CD14-positive monocyte (primary cell): Measurements from ENCODE around the gene APOO. TPM values are rescaled to one million over a fixed set of nuclear protein-coding genes. Genes with fewer than 3 reads are reported as not detected.

Experiments used
- DNase-seq, 3 donors: peaks; one replicate each; pipeline ENCODE4 v3.0.0-alpha.2; 2011 to 2022
- H2AFZ ChIP-seq: 2 replicates; pipeline ENCODE4 v1.6.0; 2012; ENCODE audit warnings: mild to moderate bottlenecking, low read depth, low read length, inconsistent platforms; ENCODE audit not compliant: insufficient read depth, poor library complexity, severe bottlenecking
- H3K27ac ChIP-seq, 2 donors: 1 replicate in 1 of 2; 2 replicates in 1 of 2; pipeline ENCODE4 v1.5.1; 2012 to 2013; ENCODE audit warnings: low read length in 2 of 2, control low read depth in 1 of 2, inconsistent platforms in 1 of 2, low read depth in 1 of 2, mild to moderate bottlenecking in 1 of 2
- H3K27me3 ChIP-seq, 2 donors: one replicate each; pipeline versions ENCODE4 v1.6.0 to v1.6.1; 2011 to 2013; ENCODE audit warnings: low read length in 2 of 2; ENCODE audit not compliant: control insufficient read depth in 2 of 2, insufficient read depth in 2 of 2
- H3K36me3 ChIP-seq, 2 donors: replicated peaks in 1 of 2; 1 replicate in 1 of 2; 2 replicates in 1 of 2; pipeline versions ENCODE4 v1.5.1 to v1.6.1; 2012 to 2013; ENCODE audit warnings: low read length in 2 of 2, control low read depth in 1 of 2, inconsistent platforms in 1 of 2, mild to moderate bottlenecking in 1 of 2; ENCODE audit not compliant: insufficient read depth in 2 of 2, control insufficient read depth in 1 of 2
- H3K4me1 ChIP-seq, 2 donors: 1 replicate in 1 of 2; 2 replicates in 1 of 2; pipeline versions ENCODE4 v1.5.1 to v1.6.1; 2012 to 2013; ENCODE audit warnings: low read length in 2 of 2, control low read depth in 1 of 2, inconsistent platforms in 1 of 2, mild to moderate bottlenecking in 1 of 2, moderate library complexity in 1 of 2; ENCODE audit not compliant: insufficient read depth in 2 of 2, control insufficient read depth in 1 of 2
- H3K4me2 ChIP-seq: replicated peaks from 2 replicates; pipeline ENCODE3; 2012; ENCODE audit warnings: low read length, moderate library complexity, mild to moderate bottlenecking; ENCODE audit not compliant: poor library complexity, severe bottlenecking; ENCODE audit errors: extremely low read depth
- H3K4me3 ChIP-seq, 3 experiments: fragments of 200-600 bp in 1 of 3; sonication (generic) in 1 of 3; replicated peaks in 1 of 3; 1 replicate in 2 of 3; 2 replicates in 1 of 3; pipeline ENCODE4 v1.5.1; 2011 to 2013; ENCODE audit warnings: low read length in 3 of 3, mild to moderate bottlenecking in 3 of 3, control low read depth in 2 of 3, low read depth in 2 of 3, inconsistent platforms in 1 of 3, moderate library complexity in 1 of 3
- H3K79me2 ChIP-seq: 2 replicates; pipeline ENCODE4 v1.6.0; 2012; ENCODE audit warnings: mild to moderate bottlenecking, control low read depth, inconsistent platforms, low read length, moderate library complexity; ENCODE audit not compliant: insufficient read depth
- H3K9ac ChIP-seq: 2 replicates; pipeline ENCODE4 v1.6.0; 2017; ENCODE audit warnings: low read length, mild to moderate bottlenecking; ENCODE audit not compliant: insufficient read depth, poor library complexity, severe bottlenecking
- H3K9me3 ChIP-seq, 2 donors: replicated peaks in 1 of 2; 1 replicate in 1 of 2; 2 replicates in 1 of 2; pipeline versions ENCODE4 v1.5.1 to v1.6.1; 2012 to 2013; ENCODE audit warnings: low read length in 2 of 2, control low read depth in 1 of 2; ENCODE audit not compliant: control insufficient read depth in 1 of 2, insufficient read depth in 1 of 2
- H4K20me1 ChIP-seq: 2 replicates; pipeline ENCODE4 v1.6.0; 2012; ENCODE audit warnings: mild to moderate bottlenecking, low read length, control low read depth, moderate library complexity; ENCODE audit not compliant: insufficient read depth
- H3K27ac Mint-ChIP-seq, 7 donors: one replicate each; pipeline ENCODE4 v1.8.0; 2020; ENCODE audit warnings: mild to moderate bottlenecking in 7 of 7, mixed read lengths in 7 of 7, moderate library complexity in 6 of 7, inconsistent platforms in 2 of 7
- H3K27me3 Mint-ChIP-seq, 3 donors: one replicate each; pipeline ENCODE4 v1.8.0; 2021 to 2022; ENCODE audit warnings: low read depth in 3 of 3, mild to moderate bottlenecking in 3 of 3, mixed read lengths in 3 of 3, moderate library complexity in 3 of 3, inconsistent platforms in 1 of 3
- H3K36me3 Mint-ChIP-seq, 2 donors: one replicate each; pipeline ENCODE4 v1.8.0; 2020; ENCODE audit warnings: mixed read lengths in 2 of 2, inconsistent platforms in 1 of 2, mild to moderate bottlenecking in 1 of 2
- H3K4me1 Mint-ChIP-seq: one replicate; pipeline ENCODE4 v1.8.0; 2020; ENCODE audit warnings: mild to moderate bottlenecking, mixed read lengths
- H3K4me3 Mint-ChIP-seq, 2 donors: one replicate each; pipeline ENCODE4 v1.8.0; 2020; ENCODE audit warnings: mild to moderate bottlenecking in 2 of 2, mixed read lengths in 2 of 2, moderate library complexity in 1 of 2
- H3K9me3 Mint-ChIP-seq, 7 donors: one replicate each; pipeline ENCODE4 v1.8.0; 2020 to 2022; ENCODE audit warnings: mixed read lengths in 7 of 7, mild to moderate bottlenecking in 6 of 7, moderate library complexity in 6 of 7, inconsistent platforms in 2 of 7
- CTCF ChIP-seq: fragments of 200-600 bp; IDR thresholded peaks from one replicate; pipeline ENCODE4 v1.8.0; 2022; ENCODE audit warnings: antibody characterized with exemption, mild to moderate bottlenecking
- WGBS: methylation state at CpG from one replicate; pipeline ENCODE4 v1.1.5; 2013; ENCODE audit warnings: missing lambda C conversion rate; ENCODE audit not compliant: insufficient coverage; 5-methylcytosine and 5-hydroxymethylcytosine counted together
- intact Hi-C, 2 donors: fragments of 100-400 bp; cut with micrococcal nuclease; formaldehyde crosslinking; loops; one replicate each; pipeline versions ENCODE4 v1.15.0 to v1.15.1; 2023
- polyA plus RNA-seq, 3 donors: library from polyadenylated mRNA; depleted of rRNA in 1 of 3; unstranded in 2 of 3; stranded (reverse) in 1 of 3; fragments of 300-500 nt in 2 of 3; fragments of >200 nt in 1 of 3; fragmentation: Illumina TruSeq in 2 of 3; gene quantifications; 1 replicate in 2 of 3; 2 replicates in 1 of 3; pipeline ENCODE4 v1.2.3, GENCODE V29; 2012 to 2021

The APOO gene
- polyA plus RNA-seq, 3 donors, result 3.3 to 8.3 (median 4.6) TPM

GRCh38 chrX:23820235-23820782 is 87.4 kb downstream of the APOO start:
- no peak overlapping the region for H3K27ac ChIP-seq
- H2AFZ ChIP-seq, result no peak overlapping the region
- H3K4me2 ChIP-seq, result no peak overlapping the region
- H3K9ac ChIP-seq, result no peak overlapping the region
- Mint-ChIP-seq H3K4me3 (no peak overlapping the region), H3K27ac (no peak overlapping the region), H3K4me1 (peaks cover 11% of the 10 kb centered on the region), H3K27me3 (no peaks in the 10 kb centered on the region), H3K9me3 (peaks cover 0 to 3% (median 0%) of the 10 kb centered on the region in 7 donors), H3K36me3 (no peaks in the 10 kb centered on the region)
- no peaks in the 10 kb centered on the region for H3K9me3 ChIP-seq
- no peak for DNase-seq
- WGBS, result 81% methylated on average over 2 of the region's 6 CpGs
- no peaks in the 10 kb centered on the region for H3K27me3 ChIP-seq
- no peak for TF ChIP-seq CTCF
- H3K4me1 ChIP-seq, result peaks cover 11 to 13% of the 10 kb centered on the region in 2 donors
- H4K20me1 ChIP-seq, result no peaks in the 10 kb centered on the region
- H3K79me2 ChIP-seq, result no peaks in the 10 kb centered on the region
- intact Hi-C loops, result no loop called here
- H3K4me3 ChIP-seq, result no peak overlapping the region
- no peaks in the 10 kb centered on the region for H3K36me3 ChIP-seq

GRCh38 chrX:23819385-23820234 is 88.1 kb downstream of the APOO start:
- TF ChIP-seq CTCF, result no peak
- no peaks in the 10 kb centered on the region for H3K9me3 ChIP-seq
- H3K9ac ChIP-seq, result no peak overlapping the region
- H3K4me3 ChIP-seq, result no peak overlapping the region
- H3K4me3 Mint-ChIP-seq, result no peak overlapping the region
- H3K4me1 ChIP-seq, result peaks cover 11 to 13% of the 10 kb centered on the region in 2 donors
- H3K27ac ChIP-seq, result no peak overlapping the region
- H3K36me3 Mint-ChIP-seq, result no peaks in the 10 kb centered on the region
- no peaks in the 10 kb centered on the region for H3K79me2 ChIP-seq
- H3K27ac Mint-ChIP-seq, result peak overlapping the region in 1 of 7 donors; percentile 32
- no peaks in the 10 kb centered on the region for H4K20me1 ChIP-seq
- H3K36me3 ChIP-seq, result no peaks in the 10 kb centered on the region
- WGBS, result no CpG with 5 or more reads among the region's 10 CpGs
- no peaks in the 10 kb centered on the region for H3K27me3 ChIP-seq
- H3K9me3 Mint-ChIP-seq, result peaks cover 0 to 3% (median 0%) of the 10 kb centered on the region in 7 donors
- H3K27me3 Mint-ChIP-seq, result no peaks in the 10 kb centered on the region
- no peak overlapping the region for H3K4me2 ChIP-seq
- intact Hi-C loops, result no loop called here
- peaks cover 11% of the 10 kb centered on the region for H3K4me1 Mint-ChIP-seq
- H2AFZ ChIP-seq, result no peak overlapping the region
- no peak for DNase-seq
